GM21825 (cell line): Measurements from ENCODE around the gene MINK1.
"Not testable (repeated sequence)": the region's sequence is repeated elsewhere in the genome, so short reads cannot be mapped to it uniquely, and the experiment has no call there.

Experiments used
- ATAC-seq: cut with Tn5 transposase; IDR thresholded peaks from one replicate; pipeline ENCODE4 v1.9.1; 2021; ENCODE audit warnings: mild to moderate bottlenecking, moderate library complexity; ENCODE audit not compliant: unreplicated experiment

MINK1 gene

GRCh38 chr17:4843321-4844000, 10.3 kb downstream of the MINK1 start:
- no peak for ATAC-seq

GRCh38 chr17:4845118-4845517, 12.0 kb downstream of the MINK1 start:
- no peak for ATAC-seq

GRCh38 chr17:4846635-4847390, 13.7 kb downstream of the MINK1 start:
- ATAC-seq, result no peak

GRCh38 chr17:4849011-4849536, 15.9 kb downstream of the MINK1 start:
- no peak for ATAC-seq

GRCh38 chr17:4850246-4850645, 17.1 kb downstream of the MINK1 start:
- no peak for ATAC-seq

- ATAC-seq, result no peak
These were observed 17.9 kb downstream of the MINK1 start for GRCh38 chr17:4851084-4851483.

- ATAC-seq, result no peak
These were observed 19.5 kb downstream of the MINK1 start for GRCh38 chr17:4852567-4853207.

- no peak for ATAC-seq
These were observed 20.1 kb downstream of the MINK1 start for GRCh38 chr17:4853208-4853671.

GRCh38 chr17:4854111-4854681, 21.1 kb downstream of the MINK1 start:
- no peak for ATAC-seq

GRCh38 chr17:4856271-4856936, 23.3 kb downstream of the MINK1 start:
- ATAC-seq, result no peak

GRCh38 chr17:4856937-4857314, 23.8 kb downstream of the MINK1 start:
- ATAC-seq, result no peak

- ATAC-seq, result not testable (repeated sequence)
These were observed 24.2 kb downstream of the MINK1 start for GRCh38 chr17:4857347-4857746.

GRCh38 chr17:4858068-4858881, 25.1 kb downstream of the MINK1 start:
- no peak for ATAC-seq

GRCh38 chr17:4858882-4859260, 25.7 kb downstream of the MINK1 start:
- no peak for ATAC-seq

GRCh38 chr17:4859816-4860625, 26.9 kb downstream of the MINK1 start:
- no peak for ATAC-seq

GRCh38 chr17:4860651-4861050, 27.5 kb downstream of the MINK1 start:
- ATAC-seq, result no peak

- no peak for ATAC-seq
These were observed 27.9 kb downstream of the MINK1 start for GRCh38 chr17:4861052-4861451.

GRCh38 chr17:4862720-4863119, 29.6 kb downstream of the MINK1 start:
- ATAC-seq, result no peak

GRCh38 chr17:4863321-4863720, 30.2 kb downstream of the MINK1 start:
- no peak for ATAC-seq
